HG02884 (cell line): ENCODE data around the gene PRPSAP2.
"Not testable (repeated sequence)": the region's sequence is repeated elsewhere in the genome, so short reads cannot be mapped to it uniquely, and the experiment has no call there.

Experiments
- ATAC-seq: cut with Tn5 transposase; IDR thresholded peaks from one replicate; pipeline ENCODE4 v1.9.1; 2021; ENCODE audit warnings: mild to moderate bottlenecking, moderate library complexity; ENCODE audit not compliant: unreplicated experiment

The PRPSAP2 gene

DNA sequence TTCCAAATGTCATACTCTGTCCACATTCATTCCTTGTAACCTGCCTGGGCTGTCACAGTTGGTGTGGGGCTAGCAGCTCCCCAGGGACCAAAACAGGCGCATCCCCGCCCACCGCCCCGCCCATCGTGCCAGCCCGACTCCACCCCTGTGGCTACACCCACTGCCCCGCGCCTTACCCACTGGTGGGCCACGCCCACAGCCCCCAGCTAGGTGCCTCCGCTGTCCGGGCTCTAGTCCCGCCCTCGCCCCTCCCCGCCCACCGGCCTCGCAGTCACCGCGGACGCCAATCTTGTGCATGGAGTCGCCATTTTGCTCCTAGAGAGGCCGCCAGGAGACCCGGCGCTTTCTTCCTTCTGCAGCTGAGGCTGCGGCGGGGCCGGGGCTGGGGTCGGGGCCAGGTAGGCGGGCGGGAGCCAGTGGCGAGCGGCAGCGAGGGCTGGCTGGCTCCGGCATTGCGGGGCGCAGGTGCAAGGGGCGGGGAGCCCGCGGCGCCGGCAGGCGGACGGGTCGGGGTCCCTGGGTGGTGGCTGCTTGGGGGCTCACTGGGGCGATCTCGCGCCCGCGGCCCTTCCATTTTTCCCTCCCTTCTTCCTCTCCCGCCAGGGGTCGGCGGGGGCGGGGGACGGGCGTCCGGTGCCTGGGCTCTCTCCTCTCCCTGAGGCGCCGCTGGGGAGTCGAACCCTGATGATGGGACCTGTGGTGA lies at the start of gene PRPSAP2:
TSS of gene PRPSAP2 (plus strand) at position 268 of the 703 bp plus-strand sequence. CDS start 7,703 bp downstream, outside the sequence.
- peak; percentile 50 for ATAC-seq

DNA sequence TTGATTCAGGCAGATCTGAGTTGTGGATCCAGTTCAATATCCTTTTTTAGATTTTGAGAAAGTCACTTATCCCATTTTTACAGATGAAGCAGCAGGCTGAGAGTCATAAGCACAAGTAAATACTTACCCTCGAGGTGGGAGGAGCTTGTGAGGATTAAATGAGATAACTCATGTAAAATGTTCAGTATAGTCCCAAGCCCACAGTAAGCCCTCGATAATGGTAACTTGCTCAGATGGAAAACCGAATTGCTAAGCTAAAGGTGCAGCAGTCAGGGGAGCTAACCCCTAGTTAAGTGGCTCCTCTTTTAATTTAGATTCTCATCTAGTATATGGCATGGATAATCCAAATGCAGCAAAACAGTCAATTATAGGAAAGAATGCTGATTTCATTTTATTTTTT lies 42.0 kb upstream of the PRPSAP2 start:
- not testable (repeated sequence) for ATAC-seq

DNA sequence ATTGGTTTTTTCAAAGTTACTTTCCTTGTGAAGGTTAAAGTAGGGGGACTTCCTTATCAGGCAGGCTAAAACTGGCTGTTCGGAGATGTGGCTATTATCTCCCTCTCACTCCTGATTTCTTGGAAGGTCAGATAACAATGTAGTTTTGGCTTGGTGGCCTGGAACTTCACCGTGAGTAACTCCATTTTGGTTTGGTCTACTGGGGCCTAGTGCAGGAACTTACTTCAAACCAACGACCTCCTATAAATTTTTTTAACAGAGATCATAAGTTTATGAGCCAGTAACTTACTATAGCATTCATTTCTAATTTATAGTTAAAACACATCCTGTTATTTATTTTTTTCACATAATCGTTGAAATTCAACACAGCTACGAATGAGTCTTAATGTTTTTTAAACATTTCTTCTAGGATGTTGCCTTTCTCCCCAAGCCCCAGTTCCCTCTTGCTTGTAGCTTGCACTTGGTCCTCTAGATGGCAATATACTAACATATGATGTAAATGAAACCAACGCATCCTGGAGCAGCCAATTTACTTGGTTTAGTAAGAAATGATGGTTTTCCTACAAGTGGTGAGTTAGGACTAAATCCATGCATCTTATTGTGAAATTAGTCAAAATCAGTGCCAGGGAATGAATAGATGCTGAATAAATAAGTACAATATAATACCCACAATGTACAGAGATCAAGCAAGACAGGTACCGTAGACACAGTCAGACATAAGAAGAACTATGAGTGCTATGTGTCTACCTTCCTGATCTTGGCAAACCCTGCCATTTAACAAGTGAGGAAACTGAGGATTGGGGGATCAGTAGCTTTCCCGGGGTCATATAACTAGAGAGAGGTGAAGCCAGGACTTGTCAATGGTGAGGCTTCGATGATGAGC lies 41.2 kb upstream of the PRPSAP2 start:
- ATAC-seq: not testable (repeated sequence)

- not testable (repeated sequence) for ATAC-seq
Observed at GRCh38 chr17:18821430-18821829, 36.5 kb upstream of the PRPSAP2 start.

GRCh38 chr17:18827613-18828012 lies 30.3 kb upstream of the PRPSAP2 start:
- ATAC-seq: not testable (repeated sequence)

GRCh38 chr17:18848501-18848900 lies 9.4 kb upstream of the PRPSAP2 start:
- ATAC-seq: no peak

- no peak for ATAC-seq
Observed at GRCh38 chr17:18850679-18851078, 7.3 kb upstream of the PRPSAP2 start.

DNA sequence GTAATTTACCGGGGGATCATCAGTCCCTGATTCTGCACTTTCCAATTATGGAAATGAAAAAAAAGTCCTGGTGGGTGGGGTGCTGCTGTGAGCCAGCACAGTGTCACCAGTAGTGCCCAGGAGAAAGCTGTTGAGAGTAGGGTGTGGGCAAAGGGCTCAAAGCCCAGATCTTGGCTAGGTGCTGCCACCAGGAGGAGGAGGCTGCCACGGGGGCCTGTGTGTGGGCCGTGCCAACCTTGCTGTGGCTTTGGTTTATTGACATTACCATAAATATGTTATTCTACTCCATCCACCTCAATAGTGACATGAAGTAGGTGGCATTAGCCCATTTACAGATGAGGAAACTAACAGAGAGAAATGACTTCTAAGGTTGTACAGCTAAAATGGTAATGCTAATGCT lies 6.7 kb upstream of the PRPSAP2 start:
- no peak for ATAC-seq

DNA sequence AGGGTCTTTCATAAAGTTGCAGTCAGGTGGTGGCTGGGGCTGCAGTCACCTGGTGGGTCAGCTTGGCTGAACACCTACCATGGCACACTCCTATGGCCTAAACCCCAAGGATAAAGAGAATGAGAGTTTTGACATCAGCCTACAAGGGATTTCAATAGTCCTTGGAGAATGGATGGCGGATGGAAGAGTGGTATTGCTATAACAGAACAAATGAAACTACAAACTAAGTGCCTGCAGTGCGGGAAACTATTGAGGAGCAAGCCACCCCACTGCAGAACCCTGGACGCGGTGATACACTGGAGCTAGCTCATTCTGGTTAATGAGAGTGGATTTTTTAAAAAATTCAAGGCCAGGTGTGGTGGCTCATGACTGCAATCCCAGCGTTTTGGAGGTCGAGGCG lies 3.0 kb upstream of the PRPSAP2 start:
- no peak for ATAC-seq

- peak; percentile 68 for ATAC-seq
Observed at GRCh38 chr17:18855831-18856569, 1.9 kb upstream of the PRPSAP2 start.

DNA sequence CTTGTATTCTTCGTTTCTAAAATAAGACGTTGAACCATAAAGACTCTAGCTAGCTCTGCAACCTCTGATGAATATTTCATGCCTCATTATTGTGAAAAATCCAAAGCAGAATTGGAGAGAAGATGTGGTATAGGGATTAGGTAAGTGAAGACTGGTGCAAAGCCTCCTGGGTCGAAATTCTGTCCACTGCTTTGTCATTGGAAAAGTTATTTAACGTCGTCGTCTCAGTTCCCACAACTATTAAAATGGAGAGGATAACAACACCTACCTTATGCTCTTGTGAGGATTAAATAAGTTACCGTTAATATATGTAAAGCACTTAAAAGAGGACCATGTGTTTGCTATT lies 1.4 kb upstream of the PRPSAP2 start:
- no peak for ATAC-seq

GRCh38 chr17:18858567-18859245 lies 775 bp downstream of the PRPSAP2 start:
- no peak for ATAC-seq

DNA sequence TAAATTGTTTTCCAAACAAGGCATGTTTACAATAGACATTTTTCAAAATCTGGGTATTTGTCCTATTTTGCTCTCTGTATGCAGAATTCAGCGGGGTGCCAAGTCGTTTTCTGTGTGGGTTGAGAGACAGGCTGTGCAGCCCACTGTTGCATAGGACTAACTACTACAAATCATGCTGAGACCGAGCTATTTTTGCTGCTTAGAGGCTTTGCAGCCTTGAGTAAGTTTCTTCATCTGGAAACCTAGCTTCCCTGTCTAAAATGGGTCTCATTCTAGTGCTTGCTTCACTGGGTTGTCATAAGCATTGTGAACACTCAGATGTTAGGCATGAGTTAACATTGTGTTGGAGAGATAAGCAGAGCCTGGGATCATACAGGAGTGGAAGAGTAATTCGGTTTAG lies 1.3 kb downstream of the PRPSAP2 start:
- no peak for ATAC-seq

GRCh38 chr17:18860161-18860972 lies 2.4 kb downstream of the PRPSAP2 start:
- no peak for ATAC-seq

GRCh38 chr17:18862011-18862410 lies 4.1 kb downstream of the PRPSAP2 start:
- ATAC-seq: no peak

DNA sequence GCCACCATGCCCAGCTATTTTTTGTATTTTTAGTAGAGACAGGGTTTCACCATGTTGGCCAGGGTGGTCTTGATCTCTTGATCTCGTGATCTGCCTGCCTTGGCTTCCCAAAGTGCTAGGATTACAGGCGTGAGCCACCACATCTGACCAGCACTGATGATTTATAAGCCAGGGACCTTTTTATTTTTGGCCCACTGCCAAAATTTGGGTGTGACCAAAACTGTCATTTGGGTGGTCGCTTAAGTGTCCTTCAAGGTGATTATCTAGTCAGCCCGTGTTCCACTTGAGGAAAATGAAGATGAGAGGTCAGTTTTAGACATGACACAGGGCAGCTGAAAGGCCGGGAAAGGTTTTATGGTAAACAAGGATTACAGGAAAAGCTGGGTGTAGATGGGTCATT lies 7.1 kb downstream of the PRPSAP2 start:
- not testable (repeated sequence) for ATAC-seq

GRCh38 chr17:18866866-18867813 lies 9.2 kb downstream of the PRPSAP2 start:
- no peak for ATAC-seq

DNA sequence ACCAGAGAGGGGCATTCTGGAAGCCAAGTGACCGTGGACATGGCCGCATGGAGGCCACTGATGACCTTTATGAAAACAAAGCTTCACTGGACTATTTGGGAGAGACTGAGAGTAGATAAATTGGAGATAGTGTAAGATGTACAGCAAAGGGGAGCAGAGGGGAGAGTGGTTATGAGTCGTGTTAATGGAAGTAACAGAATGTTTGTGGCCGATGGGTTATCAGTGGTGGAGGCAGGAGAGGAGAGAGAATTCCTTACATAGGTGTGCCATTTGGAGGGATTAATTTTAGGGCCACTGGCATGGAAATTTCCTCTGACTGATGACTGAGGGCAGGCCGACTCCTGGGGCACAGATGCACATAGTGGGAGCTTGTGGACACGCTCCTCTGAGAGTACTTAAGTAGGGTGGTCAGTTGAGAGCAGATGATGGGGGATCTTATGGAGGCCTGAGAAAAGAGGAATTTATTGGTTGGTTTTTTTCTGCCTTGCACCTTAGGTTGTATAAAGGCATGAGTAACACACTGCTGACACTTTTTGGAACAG lies 19.2 kb downstream of the PRPSAP2 start:
- no peak for ATAC-seq
